ENCODE data around the gene COBLL1.

GRCh38 chr2:164778723-164779122 lies 62.9 kb downstream of the COBLL1 start:
- TF ChIP-seq REST (IDR thresholded peaks at IDR 0.05; ENCODE audit: insufficient read depth in 1 of 2, low read depth in 2 of 2, low read length in 1 of 2) (no peak), CTCF (IDR thresholded peaks at IDR 0.05) (no peak)

Data from Panc1 (cell line).